ENCODE measurements around the gene SLC2A4RG. TPM values are rescaled to one million over a fixed set of nuclear protein-coding genes. Genes with fewer than 3 reads are reported as not detected.

The SLC2A4RG gene
- total and polyA plus RNA-seq, 2 experiments from 2014 or later: 46.6 to 177 TPM

DNA sequence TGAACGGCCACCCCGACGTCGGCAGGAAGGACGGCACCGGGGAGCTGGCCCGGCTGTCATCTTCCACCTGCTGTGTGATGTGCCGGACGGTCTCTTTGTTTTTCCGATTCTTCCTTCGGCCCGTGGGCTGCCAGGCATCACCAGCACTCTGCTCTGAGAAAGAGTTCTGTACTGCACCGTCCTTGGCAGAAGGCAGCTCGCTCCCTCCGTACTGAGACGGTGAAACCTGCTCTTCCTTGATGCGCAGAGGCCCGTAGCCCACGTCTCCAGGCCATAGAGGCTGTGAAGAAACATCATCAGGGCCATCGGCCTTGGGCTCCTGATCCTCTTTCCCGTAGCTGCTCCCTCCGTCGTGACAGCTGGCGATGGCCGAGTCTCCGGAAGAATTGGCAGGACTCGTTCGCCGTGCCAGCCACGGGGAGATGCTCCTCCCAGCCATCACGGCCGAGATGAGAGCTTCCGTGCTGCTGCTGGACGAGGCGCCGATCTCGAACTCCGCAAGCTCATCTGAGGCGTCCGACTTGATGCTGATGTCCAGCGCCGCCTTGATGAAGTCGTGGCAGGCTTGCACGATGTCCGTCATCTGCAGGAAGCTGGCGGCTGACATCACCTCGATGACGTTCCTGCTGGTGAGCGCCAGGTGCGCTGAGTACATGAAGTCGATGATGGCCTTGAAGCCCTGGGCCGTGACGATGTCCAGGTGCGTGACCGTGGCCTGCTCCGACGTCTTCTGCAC, 50.4 kb downstream of the SLC2A4RG start:
- H3K4me1 ChIP-seq (ENCODE audit: low read depth): peaks cover 38% of the 10 kb centered on the region
- TF ChIP-seq CTCF (IDR thresholded peaks at IDR 0.05; ENCODE audit: low read depth, low read length): no peak
- no peaks in the 10 kb centered on the region for H3K27me3 ChIP-seq
- DNase-seq (ENCODE audit: low read depth in 1 of 2, low spot score in 1 of 2): no peak
- H3K27ac ChIP-seq: peak overlapping the region; percentile 97
- H3K9me3 ChIP-seq (ENCODE audit: low read depth): no peaks in the 10 kb centered on the region
- no peak overlapping the region for H3K4me3 ChIP-seq
- H3K36me3 ChIP-seq: peaks cover 14% of the 10 kb centered on the region

DNA sequence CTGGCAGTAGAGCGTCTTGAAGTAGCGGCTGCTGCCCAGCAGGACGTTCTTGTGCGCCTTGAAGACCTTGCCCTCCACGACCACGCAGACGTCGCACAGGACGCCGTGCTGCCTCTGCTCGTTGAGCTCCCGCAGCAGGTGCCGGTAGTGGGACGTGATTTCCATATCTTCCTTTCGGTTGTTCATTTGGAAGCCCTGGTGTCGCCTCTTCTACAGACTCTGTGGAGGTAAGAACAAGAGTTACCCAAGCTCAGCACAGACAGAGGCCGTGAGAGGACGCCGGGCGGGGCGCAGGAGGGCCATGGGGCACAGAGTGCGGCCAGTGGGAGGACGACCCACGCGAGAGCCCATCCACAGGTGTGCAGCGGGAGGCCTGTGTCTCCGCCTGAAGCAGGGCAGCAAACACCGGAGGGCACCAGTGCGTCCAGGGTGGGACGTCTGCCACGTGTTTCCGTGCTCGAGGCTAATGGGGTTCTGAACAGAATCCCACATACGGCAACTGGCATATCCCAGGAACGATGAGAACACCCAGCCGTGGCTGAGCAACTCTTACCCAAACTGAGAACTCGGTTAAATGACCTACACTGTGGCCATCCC, 51.1 kb downstream of the SLC2A4RG start:
- DNase-seq (ENCODE audit: low read depth in 1 of 2, low spot score in 1 of 2): no peak
- no peak for TF ChIP-seq CTCF (IDR thresholded peaks at IDR 0.05; ENCODE audit: low read depth, low read length)
- Histone ChIP-seq H3K27ac (peak overlapping the region; percentile 29), H3K36me3 (peaks cover 14% of the 10 kb centered on the region), H3K4me3 (no peak overlapping the region), H3K9me3 (ENCODE audit: low read depth) (no peaks in the 10 kb centered on the region), H3K4me1 (ENCODE audit: low read depth) (peaks cover 36% of the 10 kb centered on the region), H3K27me3 (no peaks in the 10 kb centered on the region)

GRCh38 chr20:63791497-63792156, 52.1 kb downstream of the SLC2A4RG start:
- H3K4me3 ChIP-seq: no peak overlapping the region
- H3K9me3 ChIP-seq (ENCODE audit: low read depth): no peaks in the 10 kb centered on the region
- H3K4me1 ChIP-seq (ENCODE audit: low read depth): peaks cover 27% of the 10 kb centered on the region
- H3K27me3 ChIP-seq: no peaks in the 10 kb centered on the region
- peaks cover 14% of the 10 kb centered on the region for H3K36me3 ChIP-seq
- peak overlapping the region; percentile 64 for H3K27ac ChIP-seq
- DNase-seq (ENCODE audit: low read depth in 1 of 2, low spot score in 1 of 2): peak; percentile 6 to 19
- TF ChIP-seq CTCF (IDR thresholded peaks at IDR 0.05; ENCODE audit: low read depth, low read length): no peak

GRCh38 chr20:63792866-63793265, 53.3 kb downstream of the SLC2A4RG start:
- no peaks in the 10 kb centered on the region for H3K9me3 ChIP-seq (ENCODE audit: low read depth)
- TF ChIP-seq CTCF (IDR thresholded peaks at IDR 0.05; ENCODE audit: low read depth, low read length): no peak
- DNase-seq (ENCODE audit: low read depth in 1 of 2, low spot score in 1 of 2): no peak
- no peak overlapping the region for H3K4me3 ChIP-seq
- H3K27ac ChIP-seq: peak overlapping the region; percentile 64
- peaks cover 14% of the 10 kb centered on the region for H3K36me3 ChIP-seq
- H3K4me1 ChIP-seq (ENCODE audit: low read depth): peaks cover 18% of the 10 kb centered on the region
- no peaks in the 10 kb centered on the region for H3K27me3 ChIP-seq

Other genes with a start within 250 kb of the SLC2A4RG start
- gene EEF1A2, start 240.7 kb upstream of the SLC2A4RG start, total RNA-seq: 1,016 and 1,067 TPM in 2 replicates
- gene EEF1A2, start 240.7 kb upstream of the SLC2A4RG start, polyA plus RNA-seq: 309 and 337 TPM in 2 replicates
- 248 and 265 TPM in 2 replicates for gene PPDPF, start 219.0 kb upstream of the SLC2A4RG start, total RNA-seq
- 368 and 463 TPM in 2 replicates for gene PPDPF, start 219.0 kb upstream of the SLC2A4RG start, polyA plus RNA-seq
- not detected in 2 replicates for gene PTK6, start 202.4 kb upstream of the SLC2A4RG start, total RNA-seq
- gene PTK6, start 202.4 kb upstream of the SLC2A4RG start, polyA plus RNA-seq: 0.30 and 0.38 TPM in 2 replicates
- gene SRMS, start 192.0 kb upstream of the SLC2A4RG start, total RNA-seq: not detected in 2 replicates
- gene SRMS, start 192.0 kb upstream of the SLC2A4RG start, polyA plus RNA-seq: not detected in 2 replicates
- gene FNDC11, start 185.6 kb upstream of the SLC2A4RG start, total RNA-seq: 3.4 and 3.7 TPM in 2 replicates
- gene FNDC11, start 185.6 kb upstream of the SLC2A4RG start, polyA plus RNA-seq: 0.09 and 2.9 TPM in 2 replicates
- gene HELZ2, start 165.5 kb upstream of the SLC2A4RG start, total RNA-seq: 8.7 and 14.3 TPM in 2 replicates
- 1.4 and 1.7 TPM in 2 replicates for gene HELZ2, start 165.5 kb upstream of the SLC2A4RG start, polyA plus RNA-seq
- gene GMEB2, start 112.7 kb upstream of the SLC2A4RG start, total RNA-seq: 10.9 and 15.4 TPM in 2 replicates
- gene GMEB2, start 112.7 kb upstream of the SLC2A4RG start, polyA plus RNA-seq: 10.8 and 11.4 TPM in 2 replicates
- gene STMN3, start 86.4 kb upstream of the SLC2A4RG start, total RNA-seq: 6.6 and 18.4 TPM in 2 replicates
- 5.7 and 9.9 TPM in 2 replicates for gene STMN3, start 86.4 kb upstream of the SLC2A4RG start, polyA plus RNA-seq
- gene RTEL1, start 81.5 kb upstream of the SLC2A4RG start, total RNA-seq: 14.9 TPM in 2 replicates
- 14.8 and 15.8 TPM in 2 replicates for gene RTEL1, start 81.5 kb upstream of the SLC2A4RG start, polyA plus RNA-seq
- 9.5 and 10.3 TPM in 2 replicates for gene TNFRSF6B, start 43.1 kb upstream of the SLC2A4RG start, total RNA-seq
- gene TNFRSF6B, start 43.1 kb upstream of the SLC2A4RG start, polyA plus RNA-seq: 3.3 and 4.9 TPM in 2 replicates
- gene ARFRP1, start 31.8 kb upstream of the SLC2A4RG start, total RNA-seq: 46.1 and 61.3 TPM in 2 replicates
- 75.0 and 85.1 TPM in 2 replicates for gene ARFRP1, start 31.8 kb upstream of the SLC2A4RG start, polyA plus RNA-seq
- 36.3 and 48.8 TPM in 2 replicates for gene ZGPAT, start 31.7 kb upstream of the SLC2A4RG start, total RNA-seq
- gene ZGPAT, start 31.7 kb upstream of the SLC2A4RG start, polyA plus RNA-seq: 30.0 and 37.5 TPM in 2 replicates
- 10.1 and 19.2 TPM in 2 replicates for gene LIME1, start 3.1 kb upstream of the SLC2A4RG start, total RNA-seq
- gene LIME1, start 3.1 kb upstream of the SLC2A4RG start, polyA plus RNA-seq: 7.0 and 17.4 TPM in 2 replicates
- gene ZBTB46, start 91.5 kb downstream of the SLC2A4RG start, total RNA-seq: 43.1 and 53.4 TPM in 2 replicates
- 24.1 and 24.5 TPM in 2 replicates for gene ZBTB46, start 91.5 kb downstream of the SLC2A4RG start, polyA plus RNA-seq
- not detected in 2 replicates for gene ABHD16B, start 121.7 kb downstream of the SLC2A4RG start, total RNA-seq
- gene ABHD16B, start 121.7 kb downstream of the SLC2A4RG start, polyA plus RNA-seq: 3.4 and 4.6 TPM in 2 replicates
- 103 and 105 TPM in 2 replicates for gene TPD52L2, start 125.5 kb downstream of the SLC2A4RG start, total RNA-seq
- 114 and 121 TPM in 2 replicates for gene TPD52L2, start 125.5 kb downstream of the SLC2A4RG start, polyA plus RNA-seq
- 37.7 and 45.4 TPM in 2 replicates for gene DNAJC5, start 155.3 kb downstream of the SLC2A4RG start, total RNA-seq
- gene DNAJC5, start 155.3 kb downstream of the SLC2A4RG start, polyA plus RNA-seq: 9.4 and 10.2 TPM in 2 replicates
- gene UCKL1, start 216.6 kb downstream of the SLC2A4RG start, total RNA-seq: 40.2 and 53.5 TPM in 2 replicates
- 84.2 and 96.3 TPM in 2 replicates for gene UCKL1, start 216.6 kb downstream of the SLC2A4RG start, polyA plus RNA-seq
- gene ZNF512B, start 230.2 kb downstream of the SLC2A4RG start, total RNA-seq: 41.6 and 45.8 TPM in 2 replicates
- gene ZNF512B, start 230.2 kb downstream of the SLC2A4RG start, polyA plus RNA-seq: 13.7 and 15.3 TPM in 2 replicates
- 20.3 and 20.8 TPM in 2 replicates for gene SAMD10, start 239.9 kb downstream of the SLC2A4RG start, total RNA-seq
- gene SAMD10, start 239.9 kb downstream of the SLC2A4RG start, polyA plus RNA-seq: 22.6 and 36.5 TPM in 2 replicates
- 62.6 and 67.6 TPM in 2 replicates for gene PRPF6, start 241.4 kb downstream of the SLC2A4RG start, total RNA-seq
- 73.5 and 78.7 TPM in 2 replicates for gene PRPF6, start 241.4 kb downstream of the SLC2A4RG start, polyA plus RNA-seq

Data from cardiac muscle cell (in vitro differentiated cells and primary cell).